Gastrocnemius medialis (tissue), 4 donors: ENCODE data around the gene GREB1. TPM values are rescaled to one million over a fixed set of nuclear protein-coding genes. Genes with fewer than 3 reads are reported as not detected.

Experiments
- ATAC-seq, 2 donors: fragments of 150-250 bp; one replicate each; pipeline ENCODE4 v1.9.1; 2016
- DNase-seq, 2 donors: peaks; one replicate each; pipeline ENCODE4 v3.0.0-alpha.2; 2019
- H3K27ac ChIP-seq, 4 donors: fragments of 200-600 bp; sonication (generic); 1 replicate in 1 of 4; 2 replicates in 3 of 4; pipeline ENCODE4 v1.5.1; 2016 to 2018; ENCODE audit warnings: mild to moderate bottlenecking in 2 of 4, moderate library complexity in 1 of 4
- H3K27me3 ChIP-seq, 3 donors: fragments of 200-600 bp; sonication (generic) in 2 of 3; 1 replicate in 1 of 3; 2 replicates in 2 of 3; pipeline versions ENCODE4 v1.5.1 to v1.6.0; 2016 to 2019; ENCODE audit warnings: mild to moderate bottlenecking in 1 of 3, moderate library complexity in 1 of 3
- H3K36me3 ChIP-seq, 2 donors: fragments of 200-600 bp; sonication (generic) in 1 of 2; one replicate each; pipeline ENCODE4 v1.5.1; 2017 to 2018
- H3K4me1 ChIP-seq, 2 donors: fragments of 200-600 bp; sonication (generic) in 1 of 2; one replicate each; pipeline ENCODE4 v1.5.1; 2016 to 2017; ENCODE audit warnings: mild to moderate bottlenecking in 2 of 2
- H3K4me3 ChIP-seq, 4 donors: fragments of 200-600 bp; sonication (generic) in 3 of 4; 1 replicate in 1 of 4; 2 replicates in 3 of 4; pipeline ENCODE4 v1.5.1; 2016 to 2019; ENCODE audit warnings: mild to moderate bottlenecking in 2 of 4
- H3K9me3 ChIP-seq, 3 donors: fragments of 200-600 bp; sonication (generic) in 2 of 3; 1 replicate in 1 of 3; 2 replicates in 2 of 3; pipeline ENCODE4 v1.5.1; 2016 to 2019
- POLR2A ChIP-seq, 2 donors: fragments of 450-650 bp; IDR thresholded peaks; one replicate each; pipeline ENCODE4 v1.6.1; 2017; ENCODE audit warnings: antibody characterized with exemption in 2 of 2, mild to moderate bottlenecking in 2 of 2, moderate library complexity in 2 of 2
- in situ Hi-C, 4 donors: fragments of 200-750 bp; cut with MboI; loops; one replicate each; pipeline versions ENCODE4 v1.15.0 to v1.8.0; 2017; ENCODE audit warnings: low sequenced_read_pairs in 4 of 4
- intact Hi-C: fragments of 100-400 bp; cut with DNase I; formaldehyde crosslinking; loops from one replicate; pipeline ENCODE4 v1.15.1; 2023; ENCODE audit warnings: low total_unique reads
- total RNA-seq, 4 donors: library from RNA; depleted of rRNA; stranded (reverse); fragments of >200 nt; gene quantifications; one replicate each; pipeline versions ENCODE4 v1.1.0 to v1.2.3, GENCODE V29; 2016
- TF ChIP-seq, protein P1 (sequence below), 5 experiments: fragments of 450-650 bp in 3 of 5; fragments of 200-600 bp in 2 of 5; sonication (generic) in 2 of 5; IDR thresholded peaks in 4 of 5; conservative IDR thresholded peaks in 1 of 5; 1 replicate in 4 of 5; 2 replicates in 1 of 5; pipeline ENCODE4 v1.5.1; 2016 to 2019; ENCODE audit warnings: antibody characterized with exemption in 5 of 5, mild to moderate bottlenecking in 3 of 5, moderate library complexity in 3 of 5

GREB1 gene
- total RNA-seq, 4 donors from 2014 or later, result 1.7 to 9.3 (median 2.6) TPM

DNA sequence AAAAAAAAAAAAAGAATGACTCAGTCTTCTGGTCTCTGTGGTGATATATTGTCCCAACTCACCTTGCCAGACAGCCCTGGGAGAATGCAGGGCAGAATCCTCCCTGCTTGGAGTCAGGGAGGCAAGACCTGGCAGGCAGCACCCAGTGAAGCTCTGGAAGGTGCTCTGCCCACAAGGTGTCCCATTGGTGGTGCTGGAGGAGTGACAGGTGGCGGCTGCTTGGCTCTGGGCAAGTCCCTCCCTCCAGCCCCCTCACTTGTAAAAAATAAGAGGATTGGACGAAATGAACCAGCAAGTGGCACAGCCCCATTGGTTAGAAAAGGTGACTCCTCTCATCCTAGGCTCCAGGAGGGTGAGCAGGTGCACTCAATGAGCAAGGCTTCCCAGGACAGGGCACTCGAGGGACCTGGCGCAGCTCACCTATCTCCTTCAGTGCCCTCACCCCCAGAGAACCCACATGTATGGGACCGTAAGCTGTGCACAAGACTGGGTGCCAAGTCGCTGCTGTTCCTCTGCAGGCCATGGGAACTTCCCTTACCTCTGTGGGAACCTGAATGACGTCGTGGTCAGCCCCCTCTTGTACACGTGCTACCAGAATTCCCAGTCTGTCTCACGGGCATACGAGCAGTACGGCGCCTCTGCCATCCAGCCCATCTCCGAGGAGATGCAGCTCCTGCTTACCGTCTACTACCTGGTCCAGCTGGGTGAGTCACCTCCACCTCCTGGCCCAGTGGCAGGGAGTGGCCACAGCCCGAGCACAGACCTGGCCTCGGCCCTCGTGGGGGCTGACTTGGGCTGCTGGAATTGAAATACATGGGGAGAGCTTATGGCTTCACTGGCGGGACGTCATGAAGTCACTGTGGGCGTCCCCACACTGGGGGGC, 54.6 kb downstream of the GREB1 start:
- in situ Hi-C loops, result loop anchor here in 3 of 4 donors (25.0 kb wide), 1 partner anchor 451 kb away; a partner anchor contains a TSS
- Histone ChIP-seq H3K4me1 (peaks cover 0 to 7% of the 10 kb centered on the region in 2 donors), H3K9me3 (no peaks in the 10 kb centered on the region), H3K36me3 (no peaks in the 10 kb centered on the region), H3K4me3 (no peak overlapping the region), H3K27me3 (no peaks in the 10 kb centered on the region), H3K27ac (no peak overlapping the region)
- TF ChIP-seq, protein P1, sequence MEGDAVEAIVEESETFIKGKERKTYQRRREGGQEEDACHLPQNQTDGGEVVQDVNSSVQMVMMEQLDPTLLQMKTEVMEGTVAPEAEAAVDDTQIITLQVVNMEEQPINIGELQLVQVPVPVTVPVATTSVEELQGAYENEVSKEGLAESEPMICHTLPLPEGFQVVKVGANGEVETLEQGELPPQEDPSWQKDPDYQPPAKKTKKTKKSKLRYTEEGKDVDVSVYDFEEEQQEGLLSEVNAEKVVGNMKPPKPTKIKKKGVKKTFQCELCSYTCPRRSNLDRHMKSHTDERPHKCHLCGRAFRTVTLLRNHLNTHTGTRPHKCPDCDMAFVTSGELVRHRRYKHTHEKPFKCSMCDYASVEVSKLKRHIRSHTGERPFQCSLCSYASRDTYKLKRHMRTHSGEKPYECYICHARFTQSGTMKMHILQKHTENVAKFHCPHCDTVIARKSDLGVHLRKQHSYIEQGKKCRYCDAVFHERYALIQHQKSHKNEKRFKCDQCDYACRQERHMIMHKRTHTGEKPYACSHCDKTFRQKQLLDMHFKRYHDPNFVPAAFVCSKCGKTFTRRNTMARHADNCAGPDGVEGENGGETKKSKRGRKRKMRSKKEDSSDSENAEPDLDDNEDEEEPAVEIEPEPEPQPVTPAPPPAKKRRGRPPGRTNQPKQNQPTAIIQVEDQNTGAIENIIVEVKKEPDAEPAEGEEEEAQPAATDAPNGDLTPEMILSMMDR (IDR thresholded peaks at IDR 0.05 in 4 of 5, conservative IDR thresholded peaks at IDR 0.05 in 1 of 5), result no peak
- ATAC-seq (no peak), DNase-seq (no peak)
- intact Hi-C loops, result no loop called here

DNA sequence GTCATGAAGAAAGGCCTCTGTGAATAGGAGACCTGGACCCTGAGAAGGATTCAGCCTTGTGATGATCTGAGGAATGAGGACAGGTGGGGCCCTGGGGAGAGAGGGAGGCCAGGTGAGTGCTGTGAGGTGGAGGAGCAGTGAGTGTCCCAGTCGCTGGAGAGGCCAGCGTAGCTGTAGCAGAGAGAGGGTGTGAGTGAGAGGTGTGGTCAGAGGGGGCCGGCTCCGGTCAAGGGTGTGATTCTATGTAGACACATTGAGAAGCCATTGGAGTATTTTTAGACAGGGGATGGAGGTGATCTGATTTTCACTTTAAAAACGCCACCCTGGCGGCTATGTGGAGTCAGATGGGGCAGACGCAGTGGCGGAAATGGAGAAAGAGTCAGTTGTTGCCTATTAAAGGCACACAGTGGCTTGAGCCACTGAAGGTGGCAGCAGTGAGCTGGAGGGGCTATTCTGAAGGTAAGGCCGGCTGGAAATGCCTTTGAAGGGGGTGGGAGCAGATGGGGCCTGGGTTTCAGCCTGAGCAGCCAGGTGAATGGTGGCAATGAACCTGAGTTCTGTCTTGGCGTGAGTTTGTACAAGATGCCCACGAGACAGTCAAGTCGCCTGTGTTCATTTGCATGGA, 55.6 kb downstream of the GREB1 start:
- in situ Hi-C loops (loop anchor here in 3 of 4 donors (25.0 kb wide), 1 partner anchor 452 kb away; a partner anchor contains a TSS), intact Hi-C loops (no loop called here)

DNA sequence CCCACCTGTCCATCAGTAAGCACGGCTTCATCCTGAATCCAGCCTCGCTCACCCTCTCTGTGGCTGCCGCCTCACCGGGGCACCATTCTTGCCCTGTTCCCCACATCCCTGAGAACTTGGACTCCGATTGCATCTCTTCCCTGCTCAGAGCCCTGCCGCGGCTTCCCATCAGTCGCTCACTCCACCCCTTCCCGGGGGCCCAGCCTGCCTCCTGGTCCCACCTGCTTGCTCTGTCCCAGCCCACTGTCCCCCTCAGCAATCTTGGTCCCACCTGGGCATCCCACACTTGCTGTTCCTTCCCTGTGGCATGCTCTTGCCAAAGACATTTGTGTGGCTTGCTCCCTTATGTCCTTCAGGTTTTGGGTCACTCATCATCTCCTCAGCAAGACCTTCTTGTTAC, 56.3 kb downstream of the GREB1 start:
- Histone ChIP-seq H3K9me3 (no peaks in the 10 kb centered on the region), H3K27me3 (no peaks in the 10 kb centered on the region), H3K4me1 (no peaks in the 10 kb centered on the region), H3K27ac (no peak overlapping the region), H3K4me3 (no peak overlapping the region), H3K36me3 (no peaks in the 10 kb centered on the region)
- DNase-seq (no peak), ATAC-seq (no peak)
- in situ Hi-C loops, result loop anchor here (10.0 to 25.0 kb wide), 2 partner anchors 95 to 453 kb away; a partner anchor contains a TSS
- intact Hi-C loops, result loop anchor here (10.0 kb wide), 1 partner anchor 1545 kb away; the partner anchor contains the start of gene KLF11
- TF ChIP-seq, protein P1 (IDR thresholded peaks at IDR 0.05 in 4 of 5, conservative IDR thresholded peaks at IDR 0.05 in 1 of 5), result no peak
- TF ChIP-seq POLR2A (IDR thresholded peaks at IDR 0.05), result no peak

More for the DNA sequence above, 55.6 kb downstream of the GREB1 start:
- Histone ChIP-seq H3K4me3 (no peak overlapping the region), H3K4me1 (no peaks in the 10 kb centered on the region), H3K27ac (no peak overlapping the region), H3K9me3 (no peaks in the 10 kb centered on the region), H3K27me3 (no peaks in the 10 kb centered on the region), H3K36me3 (no peaks in the 10 kb centered on the region)
- DNase-seq (no peak), ATAC-seq (no peak)
- TF ChIP-seq POLR2A (IDR thresholded peaks at IDR 0.05), result no peak
- TF ChIP-seq, protein P1 (IDR thresholded peaks at IDR 0.05 in 4 of 5, conservative IDR thresholded peaks at IDR 0.05 in 1 of 5), result peak in 2 of 5 experiments; percentile 37 to 43

DNA sequence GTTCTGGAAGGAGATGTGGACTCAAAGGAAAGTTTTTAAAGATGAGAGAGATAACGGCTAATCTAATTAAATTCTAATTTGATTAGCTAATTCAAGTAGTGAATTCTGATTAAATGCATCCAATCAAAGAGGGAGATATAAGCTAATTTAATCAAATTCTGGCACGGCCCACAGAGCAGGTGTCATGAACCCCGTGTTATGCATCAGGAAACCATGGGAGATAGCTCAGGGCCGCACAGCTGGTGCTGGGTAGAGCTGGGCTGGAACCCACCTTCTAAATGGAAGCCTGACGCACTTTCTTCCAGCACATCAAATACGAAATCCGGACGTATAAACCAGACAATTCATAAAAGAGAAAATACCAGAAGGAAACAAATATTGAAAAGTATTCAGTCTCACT, 57.2 kb downstream of the GREB1 start:
- no peak for ATAC-seq
- no peaks in the 10 kb centered on the region for H3K27me3 ChIP-seq
- in situ Hi-C loops, result loop anchor here (10.0 to 25.0 kb wide), 2 partner anchors 94 to 454 kb away; a partner anchor contains a TSS

More for the DNA sequence above, 57.2 kb downstream of the GREB1 start:
- no peaks in the 10 kb centered on the region for H3K36me3 ChIP-seq
- no peak for DNase-seq
- no peak overlapping the region for H3K4me3 ChIP-seq
- H3K4me1 ChIP-seq, result no peaks in the 10 kb centered on the region
- TF ChIP-seq POLR2A (IDR thresholded peaks at IDR 0.05), result no peak
- TF ChIP-seq, protein P1 (IDR thresholded peaks at IDR 0.05 in 4 of 5, conservative IDR thresholded peaks at IDR 0.05 in 1 of 5), result no peak
- no peak overlapping the region for H3K27ac ChIP-seq
- intact Hi-C loops, result loop anchor here (10.0 kb wide), 1 partner anchor 1546 kb away; the partner anchor contains the start of gene KLF11
- H3K9me3 ChIP-seq, result no peaks in the 10 kb centered on the region
